Calu3 (cell line): ENCODE measurements around the gene TNFAIP3. TPM values are rescaled to one million over a fixed set of nuclear protein-coding genes. Genes with fewer than 3 reads are reported as not detected.
A peak's percentile ranks its signal among the peaks of the same experiment; 100 is the strongest.

Experiments used
- BruUV-seq: library from RNA; stranded (reverse); fragments of 400-500 nt; replicated peaks from 2 replicates; lab custom pipeline; 2021; lab: Mats Ljungman, UMichigan
- CTCF ChIA-PET: fragments of 300-600 bp; sonication (Branson Sonifier 250); formaldehyde crosslinking; loops from one replicate; lab custom pipeline; 2022; ENCODE audit warnings: antibody characterized with exemption; lab: Charles Lee
- DNase-seq: peaks from one replicate; pipeline ENCODE4 v3.0.0; 2022
- H3K27ac Mint-ChIP-seq: one replicate; pipeline ENCODE4 v1.8.0; 2022; ENCODE audit warnings: mixed read lengths; ENCODE audit not compliant: unreplicated experiment
- H3K27me3 Mint-ChIP-seq: one replicate; pipeline ENCODE4 v1.8.0; 2022; ENCODE audit warnings: mixed read lengths; ENCODE audit not compliant: unreplicated experiment
- H3K36me3 Mint-ChIP-seq: one replicate; pipeline ENCODE4 v1.8.0; 2022; ENCODE audit warnings: mild to moderate bottlenecking, moderate library complexity, mixed read lengths; ENCODE audit not compliant: insufficient read depth, unreplicated experiment
- H3K4me1 Mint-ChIP-seq: one replicate; pipeline ENCODE4 v1.8.0; 2022; ENCODE audit warnings: mild to moderate bottlenecking, low read depth, mixed read lengths; ENCODE audit not compliant: unreplicated experiment
- H3K4me3 Mint-ChIP-seq: one replicate; pipeline ENCODE4 v1.8.0; 2022; ENCODE audit warnings: mild to moderate bottlenecking, low read depth, moderate library complexity, mixed read lengths; ENCODE audit not compliant: unreplicated experiment
- H3K9me3 Mint-ChIP-seq: one replicate; pipeline ENCODE4 v1.8.0; 2022; ENCODE audit warnings: low read depth, mixed read lengths; ENCODE audit not compliant: unreplicated experiment
- CTCF ChIP-seq: fragments of 200-600 bp; IDR thresholded peaks from one replicate; pipeline ENCODE4 v1.8.0; 2022; ENCODE audit warnings: antibody characterized with exemption; ENCODE audit not compliant: unreplicated experiment
- intact Hi-C: fragments of 100-400 bp; cut with micrococcal nuclease; formaldehyde crosslinking; loops from one replicate; pipeline ENCODE4 v1.10.0; 2022; ENCODE audit not compliant: unreplicated experiment
- total RNA-seq: library from RNA; stranded (reverse); gene quantifications from 2 replicates; pipeline ENCODE4 v1.2.3, GENCODE V29; 2022

The TNFAIP3 gene
- total RNA-seq, 1 experiment from 2014 or later, result 22.6 TPM

DNA sequence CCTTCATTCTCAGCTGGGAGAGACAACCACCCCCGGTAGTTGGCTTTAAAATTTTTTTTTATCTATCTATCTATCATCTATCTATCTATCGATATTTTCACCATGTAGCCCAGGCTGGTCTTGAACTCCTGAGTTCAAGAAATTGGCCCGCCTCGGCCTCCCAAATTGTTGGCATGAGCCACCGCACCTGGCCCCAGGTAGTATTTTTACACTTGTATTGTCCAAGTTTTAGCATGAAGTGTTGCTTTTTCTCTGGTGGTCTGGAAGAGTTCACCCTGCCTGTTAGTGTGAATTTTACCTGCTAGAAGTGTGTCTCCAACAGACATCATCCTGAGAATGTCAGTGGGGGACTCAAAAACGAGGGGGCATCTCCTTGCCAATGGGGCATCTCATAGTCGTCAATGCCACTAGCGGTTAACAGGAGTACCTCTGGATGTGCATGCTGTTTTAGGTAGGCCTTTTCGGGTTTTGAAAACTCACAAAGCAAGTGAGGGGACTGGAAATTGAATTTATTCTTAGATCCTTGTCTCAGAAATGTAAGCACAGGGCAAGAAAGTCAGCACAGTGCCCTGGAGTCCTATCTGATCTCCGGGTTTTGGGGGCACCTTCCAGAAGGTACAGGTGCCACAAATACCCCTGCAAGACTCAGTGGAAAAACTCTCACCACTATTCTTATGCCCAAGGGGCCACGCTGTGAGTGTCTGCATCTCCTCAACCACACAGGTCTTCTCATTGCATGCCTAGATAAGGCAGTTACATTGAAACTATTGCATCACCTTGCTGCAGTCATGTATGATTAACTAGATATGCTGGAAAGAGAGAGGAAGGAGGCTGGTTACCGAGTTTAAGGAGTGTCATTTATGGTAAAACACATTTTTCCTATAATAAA lies 37.1 kb downstream of the TNFAIP3 start:
- no peaks in the 10 kb centered on the region for H3K36me3 Mint-ChIP-seq
- H3K27me3 Mint-ChIP-seq, result no peaks in the 10 kb centered on the region
- peak overlapping the region; percentile 94 for H3K27ac Mint-ChIP-seq
- CTCF ChIA-PET, result no interaction called here
- TF ChIP-seq CTCF, result no peak
- H3K4me1 Mint-ChIP-seq, result peaks cover 17% of the 10 kb centered on the region
- peak; percentile 28 for DNase-seq
- TSS peak; percentile 61 for BruUV-seq
- H3K4me3 Mint-ChIP-seq, result peak overlapping the region; percentile 54
- no peaks in the 10 kb centered on the region for H3K9me3 Mint-ChIP-seq
- intact Hi-C loops, result no loop called here

DNA sequence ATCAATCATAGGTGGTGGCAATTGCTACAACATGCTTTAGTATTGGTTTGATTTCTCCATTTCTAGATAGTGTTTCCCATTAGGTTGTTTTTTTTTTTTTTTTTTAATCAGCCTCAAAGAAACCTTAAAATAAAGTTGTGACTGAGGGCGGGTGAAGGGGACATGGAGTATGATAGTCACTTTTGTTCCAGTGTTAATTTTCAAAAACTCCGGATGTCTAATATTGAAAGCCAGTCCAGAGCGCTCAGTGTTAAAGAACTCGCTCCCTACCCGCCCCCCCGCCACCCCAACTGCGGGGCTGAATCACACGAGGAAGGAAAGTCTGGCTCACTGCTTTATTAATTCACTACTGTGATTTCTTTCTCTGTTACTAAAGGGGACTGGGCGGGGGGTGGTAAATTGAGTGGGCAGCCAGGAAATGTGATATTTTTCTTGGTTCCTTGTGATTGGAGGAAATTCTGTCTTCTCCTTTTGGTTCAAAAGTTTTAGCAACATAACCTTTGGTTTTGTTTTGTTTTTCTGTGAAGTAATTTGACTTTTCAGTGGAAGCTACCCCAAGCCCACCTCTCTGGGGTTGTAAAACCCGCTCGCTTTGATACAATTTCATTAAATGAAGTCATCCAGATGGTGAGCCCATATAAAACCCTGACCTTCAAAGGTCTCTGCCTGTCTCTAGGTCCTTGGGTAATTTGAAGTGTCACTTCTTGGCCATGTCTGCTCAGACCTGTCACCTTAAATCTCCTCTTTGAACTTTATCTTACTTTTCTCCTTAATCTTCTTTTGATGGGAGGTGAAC lies 38.0 kb downstream of the TNFAIP3 start:
- DNase-seq, result peak; percentile 31
- TSS peak; percentile 82 for BruUV-seq
- CTCF ChIA-PET, result no interaction called here
- no peaks in the 10 kb centered on the region for H3K9me3 Mint-ChIP-seq
- peaks cover 17% of the 10 kb centered on the region for H3K4me1 Mint-ChIP-seq
- intact Hi-C loops, result loop anchor here (5.0 kb wide), 1 partner anchor 33 kb away; no protein-coding TSS in a partner anchor
- no peaks in the 10 kb centered on the region for H3K27me3 Mint-ChIP-seq
- peak overlapping the region; percentile 94 for H3K27ac Mint-ChIP-seq
- H3K4me3 Mint-ChIP-seq, result peak overlapping the region; percentile 54
- TF ChIP-seq CTCF, result no peak
- H3K36me3 Mint-ChIP-seq, result no peaks in the 10 kb centered on the region

- H3K27me3 Mint-ChIP-seq, result no peaks in the 10 kb centered on the region
- CTCF ChIA-PET, result no interaction called here
- intact Hi-C loops, result loop anchor here (5.0 kb wide), 1 partner anchor 34 kb away; no protein-coding TSS in a partner anchor
- H3K27ac Mint-ChIP-seq, result no peak overlapping the region
- no peak for DNase-seq
- H3K4me1 Mint-ChIP-seq, result peaks cover 17% of the 10 kb centered on the region
- TF ChIP-seq CTCF, result no peak
- BruUV-seq, result no TSS peak
- H3K4me3 Mint-ChIP-seq, result no peak overlapping the region
- H3K36me3 Mint-ChIP-seq, result no peaks in the 10 kb centered on the region
- no peaks in the 10 kb centered on the region for H3K9me3 Mint-ChIP-seq
Measured at GRCh38 chr6:137906020-137906472, 39.0 kb downstream of the TNFAIP3 start.

GRCh38 chr6:137907170-137907569 lies 40.1 kb downstream of the TNFAIP3 start:
- DNase-seq, result no peak
- no peak for TF ChIP-seq CTCF
- intact Hi-C loops, result loop anchor here (5.0 kb wide), 1 partner anchor 35 kb away; no protein-coding TSS in a partner anchor
- H3K4me1 Mint-ChIP-seq, result peaks cover 7% of the 10 kb centered on the region
- no peak overlapping the region for H3K4me3 Mint-ChIP-seq
- no peak overlapping the region for H3K27ac Mint-ChIP-seq
- CTCF ChIA-PET, result no interaction called here
- H3K9me3 Mint-ChIP-seq, result no peaks in the 10 kb centered on the region
- no peaks in the 10 kb centered on the region for H3K27me3 Mint-ChIP-seq
- H3K36me3 Mint-ChIP-seq, result no peaks in the 10 kb centered on the region
- BruUV-seq, result no TSS peak
